Cardiac fibroblast (primary cell): ENCODE measurements around the gene COL11A2.

ENCODE experiments used
- DNase-seq, 2 donors: peaks; one replicate each; pipeline versions ENCODE4 v3.0.0 to v3.0.0-alpha.2; 2010; ENCODE audit warnings: low read depth in 2 of 2
- H3K4me3 ChIP-seq, 2 donors: replicated peaks in 1 of 2; 1 replicate in 1 of 2; 2 replicates in 1 of 2; pipeline ENCODE4 v1.5.1; 2011; ENCODE audit warnings: low read depth in 2 of 2, low read length in 2 of 2, mild to moderate bottlenecking in 2 of 2, moderate library complexity in 1 of 2
- TF ChIP-seq, protein P1 (sequence below): IDR thresholded peaks from one replicate; pipeline ENCODE4 v1.5.1; 2011; ENCODE audit warnings: low read depth, mild to moderate bottlenecking, low read length, inconsistent platforms

COL11A2 gene

DNA sequence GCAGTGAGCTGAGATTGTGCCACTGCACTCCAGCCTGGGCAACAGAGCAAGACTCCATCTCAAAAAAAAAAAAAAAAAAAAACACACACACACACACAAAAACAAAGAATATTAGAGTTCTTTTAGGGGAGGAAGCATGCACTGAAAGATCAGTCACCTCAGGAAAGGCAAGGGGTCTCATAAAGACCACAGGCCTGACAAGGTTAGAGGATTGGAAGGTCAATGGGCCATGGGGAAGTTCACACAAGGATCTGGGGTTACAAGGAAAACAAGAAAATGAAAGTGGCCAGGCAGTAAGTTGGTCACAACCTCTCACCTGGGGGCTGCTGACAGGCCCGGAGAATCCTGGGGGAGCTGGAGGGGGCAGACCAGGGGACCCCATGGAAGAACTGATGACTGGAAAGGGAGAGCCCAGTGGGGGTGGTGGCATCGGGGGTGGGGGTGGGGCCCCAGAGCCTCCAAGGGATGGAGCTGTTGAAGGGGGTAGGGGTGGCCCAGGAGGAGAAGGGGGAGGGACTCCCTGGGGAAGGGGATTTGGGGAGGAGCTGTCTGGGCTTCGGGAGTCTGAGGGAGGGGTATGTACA, 6.7 kb upstream of the COL11A2 start:
- TF ChIP-seq, protein P1, sequence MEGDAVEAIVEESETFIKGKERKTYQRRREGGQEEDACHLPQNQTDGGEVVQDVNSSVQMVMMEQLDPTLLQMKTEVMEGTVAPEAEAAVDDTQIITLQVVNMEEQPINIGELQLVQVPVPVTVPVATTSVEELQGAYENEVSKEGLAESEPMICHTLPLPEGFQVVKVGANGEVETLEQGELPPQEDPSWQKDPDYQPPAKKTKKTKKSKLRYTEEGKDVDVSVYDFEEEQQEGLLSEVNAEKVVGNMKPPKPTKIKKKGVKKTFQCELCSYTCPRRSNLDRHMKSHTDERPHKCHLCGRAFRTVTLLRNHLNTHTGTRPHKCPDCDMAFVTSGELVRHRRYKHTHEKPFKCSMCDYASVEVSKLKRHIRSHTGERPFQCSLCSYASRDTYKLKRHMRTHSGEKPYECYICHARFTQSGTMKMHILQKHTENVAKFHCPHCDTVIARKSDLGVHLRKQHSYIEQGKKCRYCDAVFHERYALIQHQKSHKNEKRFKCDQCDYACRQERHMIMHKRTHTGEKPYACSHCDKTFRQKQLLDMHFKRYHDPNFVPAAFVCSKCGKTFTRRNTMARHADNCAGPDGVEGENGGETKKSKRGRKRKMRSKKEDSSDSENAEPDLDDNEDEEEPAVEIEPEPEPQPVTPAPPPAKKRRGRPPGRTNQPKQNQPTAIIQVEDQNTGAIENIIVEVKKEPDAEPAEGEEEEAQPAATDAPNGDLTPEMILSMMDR = no peak
- peak overlapping the region; percentile 83 to 94 for H3K4me3 ChIP-seq
- no peak for DNase-seq

DNA sequence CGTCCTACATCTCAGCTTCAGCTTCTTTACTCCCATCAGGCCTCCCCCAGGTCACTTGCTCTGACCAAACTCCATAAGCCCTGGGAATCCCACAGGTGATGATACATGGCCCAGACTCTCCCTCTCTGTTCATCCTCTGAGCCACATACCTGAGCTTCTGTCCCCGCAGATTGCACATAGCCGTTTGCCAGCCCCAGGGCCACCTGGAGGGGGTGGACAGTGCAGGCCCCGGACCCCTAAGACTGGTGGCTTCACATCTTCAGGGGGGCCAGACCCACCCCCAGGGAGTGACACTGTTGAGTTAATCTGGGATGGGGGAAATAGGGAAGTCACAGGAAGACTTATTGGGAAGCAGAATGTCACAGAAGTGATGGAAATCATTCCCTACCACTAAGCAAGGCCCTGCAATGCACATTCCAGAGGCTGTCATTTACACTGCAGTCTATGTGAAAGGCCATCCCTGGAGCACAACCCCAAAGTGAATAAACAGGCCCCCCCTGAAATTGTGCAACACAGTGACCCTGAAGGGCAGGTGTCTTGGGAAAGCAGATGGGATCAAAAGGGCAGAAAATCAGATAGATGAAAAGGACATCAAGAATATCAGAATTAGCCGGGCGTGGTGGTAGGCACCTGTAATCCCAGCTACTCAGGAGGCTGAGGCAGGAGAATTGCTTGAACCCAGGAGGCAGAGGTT, 6.0 kb upstream of the COL11A2 start:
- no peak overlapping the region for H3K4me3 ChIP-seq
- no peak for DNase-seq
- TF ChIP-seq, protein P1 = no peak

DNA sequence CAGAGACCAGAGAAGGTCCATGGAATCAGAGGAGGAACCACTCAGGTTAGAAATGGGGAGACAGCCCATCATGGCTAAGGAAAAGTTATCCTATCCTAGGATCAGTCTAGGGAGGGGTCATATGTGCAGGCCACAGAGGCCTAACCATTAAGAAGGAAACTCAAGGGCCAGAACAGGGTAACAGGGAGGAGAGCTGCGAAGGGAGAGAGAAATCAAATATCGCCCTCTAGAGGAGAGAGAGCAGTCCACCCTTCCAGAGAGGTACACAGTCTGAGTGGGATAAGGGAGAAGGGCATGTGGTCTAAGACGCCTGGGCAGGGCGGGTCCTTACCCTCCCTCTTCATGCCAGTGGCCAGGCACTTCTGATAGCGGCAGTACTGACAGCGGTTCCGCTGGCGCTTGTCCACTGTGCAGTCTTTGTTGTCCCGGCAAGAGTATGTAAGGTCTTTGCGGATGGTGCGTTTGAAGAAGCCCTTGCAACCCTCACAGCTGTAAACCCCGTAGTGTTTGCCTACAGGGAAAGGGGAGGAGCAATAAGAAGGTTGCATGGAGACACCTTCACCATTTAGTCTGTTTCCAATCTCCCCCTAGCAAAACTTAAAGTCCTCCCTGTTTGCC, 5.3 kb upstream of the COL11A2 start:
- TF ChIP-seq, protein P1 = peak; percentile 72
- no peak overlapping the region for H3K4me3 ChIP-seq
- DNase-seq = peak; percentile 72 to 83

DNA sequence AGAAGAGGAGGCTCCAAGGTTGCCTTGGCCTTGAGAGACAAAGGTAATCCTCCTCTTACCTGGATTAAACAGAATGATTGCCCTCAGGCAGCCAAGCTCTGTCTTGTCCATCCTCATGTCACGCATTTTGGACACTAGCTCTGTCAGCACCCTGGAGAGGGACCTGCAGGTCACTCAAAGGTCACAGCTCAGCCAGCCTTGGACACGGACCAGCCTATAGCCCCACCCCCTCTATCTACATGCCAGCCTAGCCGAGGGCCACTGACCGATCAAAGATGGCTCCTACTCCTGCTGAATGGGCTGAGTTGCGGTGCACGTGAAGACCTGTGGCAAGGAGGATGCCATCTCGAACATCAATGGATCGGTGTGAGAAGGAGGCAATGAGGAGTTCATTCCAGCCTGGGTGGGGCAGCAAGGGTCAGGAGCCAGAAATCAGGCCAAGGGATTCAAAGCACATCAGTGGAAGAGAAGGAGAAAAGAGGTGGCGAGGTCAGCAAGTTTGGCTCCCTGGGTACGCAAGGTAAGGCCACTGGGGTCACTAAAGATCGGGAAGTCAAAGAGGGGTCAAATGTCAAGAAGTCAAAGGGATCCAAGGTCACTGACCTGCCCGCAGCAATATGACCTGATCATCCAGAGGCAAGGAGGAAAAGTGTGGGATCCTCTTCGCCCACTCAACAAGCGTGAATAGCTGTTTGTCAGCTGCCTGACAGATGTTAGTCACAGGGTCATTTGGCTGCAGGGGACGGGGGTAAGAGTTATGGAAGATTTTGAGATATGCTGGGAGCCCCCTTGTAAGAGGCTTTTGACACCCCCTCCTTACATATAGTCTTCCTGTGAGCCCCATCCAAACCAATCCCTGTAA, 3.3 kb upstream of the COL11A2 start:
- TF ChIP-seq, protein P1 = no peak
- DNase-seq = no peak

DNA sequence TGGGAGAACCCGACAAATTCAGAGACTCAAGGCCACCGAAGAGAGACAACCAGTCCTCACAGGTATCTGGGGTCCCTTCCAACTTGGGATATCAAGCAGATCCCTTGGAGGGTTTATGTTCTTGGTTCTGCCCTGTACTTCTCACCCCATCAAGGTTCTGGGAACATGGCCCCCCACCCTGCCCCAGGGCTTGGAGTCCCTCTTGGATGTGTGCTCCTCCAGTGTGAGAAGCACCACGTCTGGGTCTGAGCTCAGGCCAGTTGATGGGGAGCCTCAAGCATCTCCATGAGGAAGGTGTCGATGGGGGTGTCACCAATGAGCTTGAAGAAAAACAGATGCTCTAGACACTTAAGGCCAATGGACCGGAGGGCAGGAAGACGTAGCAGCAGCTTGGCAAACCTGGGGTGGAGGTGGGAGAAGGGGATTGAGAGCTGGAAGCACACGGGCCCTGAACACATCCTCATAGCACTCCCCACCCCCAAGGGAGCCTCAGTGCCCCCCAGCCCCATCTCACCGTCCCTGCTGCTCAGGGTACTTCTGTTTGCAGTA, 2.2 kb upstream of the COL11A2 start:
- TF ChIP-seq, protein P1 = no peak
- no peak overlapping the region for H3K4me3 ChIP-seq
- no peak for DNase-seq

More for the DNA sequence above, 3.3 kb upstream of the COL11A2 start:
- no peak overlapping the region for H3K4me3 ChIP-seq

DNA sequence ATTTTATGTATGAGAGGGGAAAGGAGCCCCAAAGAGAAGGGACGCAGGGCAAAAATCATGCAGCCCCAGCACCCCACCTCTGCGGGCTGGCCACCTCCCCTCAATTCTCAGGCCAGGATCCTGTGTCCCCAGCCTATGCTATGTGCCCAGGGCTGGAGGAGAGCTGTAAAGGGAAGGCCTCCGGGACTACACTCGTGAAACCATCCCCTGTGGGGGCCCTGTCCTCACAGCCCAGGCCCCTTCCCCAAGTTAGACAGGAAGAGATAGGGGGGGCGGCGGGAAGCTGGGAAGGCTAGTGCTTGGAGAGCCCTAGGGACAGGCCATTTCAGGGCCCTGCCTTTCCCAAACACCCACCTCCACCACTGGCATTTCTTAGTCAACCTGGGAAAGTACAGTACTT, 1.4 kb upstream of the COL11A2 start:
- DNase-seq = no peak
- TF ChIP-seq, protein P1 = no peak
- H3K4me3 ChIP-seq = no peak overlapping the region
